Transverse colon (tissue), 4 donors: Measurements from ENCODE around the gene CADM1. TPM values are rescaled to one million over a fixed set of nuclear protein-coding genes. Genes with fewer than 3 reads are reported as not detected.

ENCODE experiments used
- DNase-seq: peaks from one replicate; pipeline ENCODE4 v3.0.0-alpha.2; 2019
- H3K27ac ChIP-seq, 4 donors: fragments of 200-600 bp; sonication (generic); 2 replicates each; pipeline ENCODE4 v1.5.1; 2016 to 2018; ENCODE audit warnings: inconsistent platforms in 4 of 4
- H3K27me3 ChIP-seq: fragments of 200-600 bp; sonication (generic); 2 replicates; pipeline ENCODE4 v1.5.1; 2017; ENCODE audit warnings: inconsistent platforms
- H3K36me3 ChIP-seq, 4 donors: fragments of 200-600 bp; sonication (generic); 2 replicates each; pipeline ENCODE4 v1.5.1; 2017 to 2019; ENCODE audit warnings: inconsistent platforms in 4 of 4
- H3K4me1 ChIP-seq, 4 donors: fragments of 200-600 bp; sonication (generic); 2 replicates each; pipeline ENCODE4 v1.5.1; 2017 to 2020; ENCODE audit warnings: inconsistent platforms in 4 of 4
- H3K4me3 ChIP-seq, 4 donors: fragments of 200-600 bp; sonication (generic); 1 replicate in 1 of 4; 2 replicates in 3 of 4; pipeline versions ENCODE4 v1.5.1 to v1.6.1; 2017 to 2019; ENCODE audit warnings: inconsistent platforms in 4 of 4
- H3K9me3 ChIP-seq, 2 donors: fragments of 200-600 bp; sonication (generic); 2 replicates each; pipeline ENCODE4 v1.5.1; 2017 to 2019; ENCODE audit warnings: inconsistent platforms in 2 of 2
- CTCF ChIP-seq, 5 experiments: fragments of 200-600 bp in 3 of 5; fragments of 450-650 bp in 2 of 5; sonication (generic) in 3 of 5; IDR thresholded peaks; 1 replicate in 2 of 5; 2 replicates in 3 of 5; pipeline ENCODE4 v1.5.1; 2016 to 2017; ENCODE audit warnings: antibody characterized with exemption in 5 of 5, inconsistent platforms in 3 of 5, mild to moderate bottlenecking in 2 of 5, moderate library complexity in 1 of 5
- EP300 ChIP-seq: sonication (generic); formaldehyde crosslinking; IDR thresholded peaks from one replicate; pipeline ENCODE4 v1.6.1; 2017; ENCODE audit warnings: antibody characterized with exemption, low read depth
- POLR2A ChIP-seq: fragments of 450-650 bp; IDR thresholded peaks from one replicate; pipeline ENCODE4 v1.6.1; 2016; ENCODE audit warnings: antibody characterized with exemption, mild to moderate bottlenecking, moderate library complexity
- POLR2AphosphoS5 ChIP-seq, 3 donors: sonication (generic); formaldehyde crosslinking; IDR thresholded peaks; one replicate each; pipeline ENCODE4 v1.6.1; 2016; ENCODE audit warnings: antibody characterized with exemption in 3 of 3
- WGBS, 2 donors: methylation state at CpG; one replicate each; pipeline ENCODE4 v1.1.5; 2018; ENCODE audit warnings: low coverage in 1 of 2; 5-methylcytosine and 5-hydroxymethylcytosine counted together
- in situ Hi-C, 4 donors: fragments of 200-750 bp; cut with MboI; loops; one replicate each; pipeline versions ENCODE4 v1.15.0 to v1.15.1; 2017; ENCODE audit warnings: low sequenced_read_pairs in 3 of 4, low pct_ligation_motif_present in 1 of 4, low pct_unique_long_range_greater_than_20kb in 1 of 4
- intact Hi-C: fragments of 100-400 bp; cut with DNase I; formaldehyde crosslinking; loops from one replicate; pipeline ENCODE4 v1.15.1; 2023; ENCODE audit warnings: low total_unique reads
- total RNA-seq, 4 donors: library from RNA; depleted of rRNA; stranded (reverse); fragments of >200 nt; gene quantifications; one replicate each; pipeline ENCODE4 v1.1.0, GENCODE V29; 2016

Gene CADM1
- total RNA-seq, 4 donors from 2014 or later, result 2.8 to 6.4 (median 3.7) TPM

GRCh38 chr11:115303929-115304531, 200.2 kb downstream of the CADM1 start:
- H3K4me3 ChIP-seq, result no peak overlapping the region
- peaks cover 0 to 8% (median 0%) of the 10 kb centered on the region in 4 donors for H3K4me1 ChIP-seq
- no peaks in the 10 kb centered on the region for H3K9me3 ChIP-seq
- TF ChIP-seq POLR2AphosphoS5 (IDR thresholded peaks at IDR 0.05) (no peak), POLR2A (no peak), CTCF (IDR thresholded peaks at IDR 0.05) (no peak), EP300 (no peak)
- intact Hi-C loops (no loop called here), in situ Hi-C loops (no loop called here)
- DNase-seq, result no peak
- H3K27ac ChIP-seq, result no peak overlapping the region
- 58 to 73% methylated on average over 2 of the region's 2 CpGs for whole genome bisulfite sequencing, 2 donors
- no peaks in the 10 kb centered on the region for H3K36me3 ChIP-seq
- H3K27me3 ChIP-seq, result no peaks in the 10 kb centered on the region

GRCh38 chr11:115302946-115303703, 201.1 kb downstream of the CADM1 start:
- intact Hi-C loops, result no loop called here

GRCh38 chr11:115300660-115301428, 203.4 kb downstream of the CADM1 start:
- no peak overlapping the region for H3K4me3 ChIP-seq
- H3K27ac ChIP-seq, result no peak overlapping the region
- H3K36me3 ChIP-seq, result no peaks in the 10 kb centered on the region
- in situ Hi-C loops, result no loop called here
- intact Hi-C loops, result no loop called here
- no peaks in the 10 kb centered on the region for H3K9me3 ChIP-seq
- no peaks in the 10 kb centered on the region for H3K27me3 ChIP-seq
- WGBS, 2 donors, result 75 to 81% methylated on average over 4 to 5 of the region's 5 CpGs
- peaks cover 0 to 8% (median 0%) of the 10 kb centered on the region in 4 donors for H3K4me1 ChIP-seq
- DNase-seq, result no peak
- TF ChIP-seq POLR2AphosphoS5 (IDR thresholded peaks at IDR 0.05), result no peak
- no peak for TF ChIP-seq CTCF (IDR thresholded peaks at IDR 0.05)
- no peak for TF ChIP-seq EP300
- TF ChIP-seq POLR2A, result no peak

More at GRCh38 chr11:115302946-115303703, 201.1 kb downstream of the CADM1 start:
- DNase-seq, result no peak
- in situ Hi-C loops, result no loop called here
- peaks cover 0 to 8% (median 0%) of the 10 kb centered on the region in 4 donors for H3K4me1 ChIP-seq
- H3K36me3 ChIP-seq, result no peaks in the 10 kb centered on the region
- H3K4me3 ChIP-seq, result no peak overlapping the region
- WGBS, 2 donors, result 40% methylated on average over 5 of the region's 5 CpGs
- TF ChIP-seq EP300 (no peak), POLR2AphosphoS5 (IDR thresholded peaks at IDR 0.05) (no peak), POLR2A (no peak), CTCF (IDR thresholded peaks at IDR 0.05) (no peak)
- no peak overlapping the region for H3K27ac ChIP-seq
- no peaks in the 10 kb centered on the region for H3K27me3 ChIP-seq
- H3K9me3 ChIP-seq, result no peaks in the 10 kb centered on the region

GRCh38 chr11:115298300-115299012, 205.8 kb downstream of the CADM1 start:
- intact Hi-C loops (no loop called here), in situ Hi-C loops (no loop called here)
- TF ChIP-seq EP300 (no peak), POLR2AphosphoS5 (IDR thresholded peaks at IDR 0.05) (no peak), POLR2A (no peak), CTCF (IDR thresholded peaks at IDR 0.05) (no peak)

More at GRCh38 chr11:115298300-115299012, 205.8 kb downstream of the CADM1 start:
- Histone ChIP-seq H3K9me3 (no peaks in the 10 kb centered on the region), H3K27ac (no peak overlapping the region), H3K4me3 (no peak overlapping the region), H3K27me3 (no peaks in the 10 kb centered on the region), H3K4me1 (peaks cover 0 to 7% (median 0%) of the 10 kb centered on the region in 4 donors), H3K36me3 (no peaks in the 10 kb centered on the region)
- no peak for DNase-seq
- 76% methylated on average over 5 to 8 of the region's 8 CpGs for WGBS, 2 donors
